ENCODE data around the gene RAB4A.

The RAB4A gene

GRCh38 chr1:229283183-229283611 is 12.3 kb downstream of the RAB4A start:
- Histone ChIP-seq H3K4me3 (replicated peaks; ENCODE audit: insufficient read depth, low read length) (no peak overlapping the region), H3K27ac (replicated peaks) (no peak overlapping the region), H3K27me3 (ENCODE audit: insufficient read depth, poor library complexity, severe bottlenecking) (no peaks in the 10 kb centered on the region)
- no peak for DNase-seq (ENCODE audit: low read depth in 1 of 2, low spot score in 1 of 2)
- TF ChIP-seq GABPA (IDR thresholded peaks at IDR 0.05; ENCODE audit: low read depth) (no peak), CTCF (IDR thresholded peaks at IDR 0.05; ENCODE audit: insufficient read depth, low read length) (no peak), POLR2AphosphoS5 (IDR thresholded peaks at IDR 0.05; ENCODE audit: low read depth) (no peak), SPI1 (IDR thresholded peaks at IDR 0.05; ENCODE audit: borderline replicate concordance, low read depth) (no peak), REST (IDR thresholded peaks at IDR 0.05; ENCODE audit: insufficient replicate concordance, low read depth) (no peak)

GRCh38 chr1:229284887-229285286 is 14.0 kb downstream of the RAB4A start:
- DNase-seq (ENCODE audit: low read depth in 1 of 2, low spot score in 1 of 2) = no peak
- Histone ChIP-seq H3K27ac (replicated peaks) (no peak overlapping the region), H3K27me3 (ENCODE audit: insufficient read depth, poor library complexity, severe bottlenecking) (no peaks in the 10 kb centered on the region), H3K4me3 (replicated peaks; ENCODE audit: insufficient read depth, low read length) (no peak overlapping the region)
- TF ChIP-seq REST (IDR thresholded peaks at IDR 0.05; ENCODE audit: insufficient replicate concordance, low read depth) (no peak), GABPA (IDR thresholded peaks at IDR 0.05; ENCODE audit: low read depth) (no peak), SPI1 (IDR thresholded peaks at IDR 0.05; ENCODE audit: borderline replicate concordance, low read depth) (no peak), POLR2AphosphoS5 (IDR thresholded peaks at IDR 0.05; ENCODE audit: low read depth) (no peak), CTCF (IDR thresholded peaks at IDR 0.05; ENCODE audit: insufficient read depth, low read length) (no peak)

GRCh38 chr1:229285440-229285839 is 14.5 kb downstream of the RAB4A start:
- no peak overlapping the region for H3K27ac ChIP-seq (replicated peaks)
- TF ChIP-seq CTCF (IDR thresholded peaks at IDR 0.05; ENCODE audit: insufficient read depth, low read length) (no peak), GABPA (IDR thresholded peaks at IDR 0.05; ENCODE audit: low read depth) (no peak), POLR2AphosphoS5 (IDR thresholded peaks at IDR 0.05; ENCODE audit: low read depth) (no peak), REST (IDR thresholded peaks at IDR 0.05; ENCODE audit: insufficient replicate concordance, low read depth) (no peak), SPI1 (IDR thresholded peaks at IDR 0.05; ENCODE audit: borderline replicate concordance, low read depth) (no peak)
- H3K4me3 ChIP-seq (replicated peaks; ENCODE audit: insufficient read depth, low read length) = no peak overlapping the region
- H3K27me3 ChIP-seq (ENCODE audit: insufficient read depth, poor library complexity, severe bottlenecking) = no peaks in the 10 kb centered on the region
- DNase-seq (ENCODE audit: low read depth in 1 of 2, low spot score in 1 of 2) = no peak
